HG03139 (cell line): ENCODE data around the gene GAS7.

Source experiments
- ATAC-seq: cut with Tn5 transposase; IDR thresholded peaks from one replicate; pipeline ENCODE4 v1.9.1; 2021; ENCODE audit not compliant: unreplicated experiment

GAS7 gene

GRCh38 chr17:10139577-10139976 lies 58.8 kb downstream of the GAS7 start:
- no peak for ATAC-seq

GRCh38 chr17:10136258-10136981 lies 62.0 kb downstream of the GAS7 start:
- ATAC-seq: no peak

GRCh38 chr17:10135539-10136257 lies 62.7 kb downstream of the GAS7 start:
- ATAC-seq: no peak

GRCh38 chr17:10130677-10131076 lies 67.7 kb downstream of the GAS7 start:
- no peak for ATAC-seq

- no peak for ATAC-seq
These were observed 68.1 kb downstream of the GAS7 start for GRCh38 chr17:10130263-10130662.

- ATAC-seq: no peak
These were observed 70.5 kb downstream of the GAS7 start for GRCh38 chr17:10127819-10128425.

- no peak for ATAC-seq
These were observed 71.5 kb downstream of the GAS7 start for GRCh38 chr17:10126616-10127501.

- ATAC-seq: no peak
These were observed 72.2 kb downstream of the GAS7 start for GRCh38 chr17:10126276-10126615.

GRCh38 chr17:10125531-10126275 lies 72.7 kb downstream of the GAS7 start:
- ATAC-seq: no peak

GRCh38 chr17:10123093-10123492 lies 75.3 kb downstream of the GAS7 start:
- no peak for ATAC-seq

- no peak for ATAC-seq
These were observed 76.3 kb downstream of the GAS7 start for GRCh38 chr17:10121971-10122707.

- no peak for ATAC-seq
These were observed 77.7 kb downstream of the GAS7 start for GRCh38 chr17:10120749-10121148.

GRCh38 chr17:10120109-10120485 lies 78.3 kb downstream of the GAS7 start:
- ATAC-seq: no peak

GRCh38 chr17:10119203-10120108 lies 79.0 kb downstream of the GAS7 start:
- no peak for ATAC-seq

- no peak for ATAC-seq
These were observed 79.6 kb downstream of the GAS7 start for GRCh38 chr17:10118788-10119130.

- ATAC-seq: no peak
These were observed 80.8 kb downstream of the GAS7 start for GRCh38 chr17:10117581-10118001.

GRCh38 chr17:10116753-10117420 lies 81.5 kb downstream of the GAS7 start:
- ATAC-seq: no peak

- no peak for ATAC-seq
These were observed 82.1 kb downstream of the GAS7 start for GRCh38 chr17:10116267-10116666.
